Measurements from ENCODE around the gene SKOR2. TPM values are rescaled to one million over a fixed set of nuclear protein-coding genes. Genes with fewer than 3 reads are reported as not detected.
A peak's percentile ranks its signal among the peaks of the same experiment; 100 is the strongest.

The SKOR2 gene
- total and polyA plus RNA-seq, 10 donors: not detected

DNA sequence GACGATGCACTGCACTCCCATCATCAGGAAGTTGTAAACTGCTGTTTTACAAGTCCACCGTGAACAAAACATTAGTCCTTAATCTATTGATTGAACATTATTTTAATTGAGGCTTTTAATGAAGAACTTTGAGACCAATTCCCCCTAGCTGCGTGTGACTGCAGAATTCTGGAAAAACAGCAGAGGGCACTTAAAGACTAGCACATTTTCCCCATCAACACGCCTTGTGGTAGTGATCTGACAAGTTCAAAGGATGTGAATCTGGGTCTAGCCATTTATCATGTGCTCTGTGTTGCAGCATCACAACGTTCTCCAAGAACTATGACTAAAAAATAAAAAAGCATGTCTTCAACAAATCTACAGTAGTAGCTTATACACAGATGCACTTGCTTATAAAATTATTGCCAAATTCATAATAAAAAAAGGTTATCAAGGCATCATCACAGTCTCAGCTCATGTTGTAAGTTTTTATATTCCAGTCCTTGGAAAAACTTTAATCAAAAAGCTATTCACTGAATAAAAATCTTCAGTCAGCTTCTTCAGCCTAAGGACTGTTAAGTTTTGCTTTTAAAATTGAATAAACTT lies 35.8 kb downstream of the SKOR2 start:
- Histone ChIP-seq H3K4me1 (no peaks in the 10 kb centered on the region), H3K4me3 (no peak overlapping the region), H3K27ac (no peak overlapping the region), H3K9me3 (no peaks in the 10 kb centered on the region), H3K27me3 (replicated peaks in 1 of 7) (peaks cover 0 to 61% (median 0%) of the 10 kb centered on the region in 7 donors), H3K36me3 (no peaks in the 10 kb centered on the region)
- no peak for DNase-seq
- intact Hi-C loops (cut with DNase I; ENCODE audit: low total_unique reads): loop anchor here (5.0 kb wide), 1 partner anchor 532 kb away; no protein-coding TSS in a partner anchor
- TF ChIP-seq, protein P1, sequence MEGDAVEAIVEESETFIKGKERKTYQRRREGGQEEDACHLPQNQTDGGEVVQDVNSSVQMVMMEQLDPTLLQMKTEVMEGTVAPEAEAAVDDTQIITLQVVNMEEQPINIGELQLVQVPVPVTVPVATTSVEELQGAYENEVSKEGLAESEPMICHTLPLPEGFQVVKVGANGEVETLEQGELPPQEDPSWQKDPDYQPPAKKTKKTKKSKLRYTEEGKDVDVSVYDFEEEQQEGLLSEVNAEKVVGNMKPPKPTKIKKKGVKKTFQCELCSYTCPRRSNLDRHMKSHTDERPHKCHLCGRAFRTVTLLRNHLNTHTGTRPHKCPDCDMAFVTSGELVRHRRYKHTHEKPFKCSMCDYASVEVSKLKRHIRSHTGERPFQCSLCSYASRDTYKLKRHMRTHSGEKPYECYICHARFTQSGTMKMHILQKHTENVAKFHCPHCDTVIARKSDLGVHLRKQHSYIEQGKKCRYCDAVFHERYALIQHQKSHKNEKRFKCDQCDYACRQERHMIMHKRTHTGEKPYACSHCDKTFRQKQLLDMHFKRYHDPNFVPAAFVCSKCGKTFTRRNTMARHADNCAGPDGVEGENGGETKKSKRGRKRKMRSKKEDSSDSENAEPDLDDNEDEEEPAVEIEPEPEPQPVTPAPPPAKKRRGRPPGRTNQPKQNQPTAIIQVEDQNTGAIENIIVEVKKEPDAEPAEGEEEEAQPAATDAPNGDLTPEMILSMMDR (IDR thresholded peaks at IDR 0.05 in 8 of 11, conservative IDR thresholded peaks at IDR 0.05 in 3 of 11): peak in 7 of 11 experiments; percentile 19 to 58 (median 44)
- TF ChIP-seq POLR2A (IDR thresholded peaks at IDR 0.05) (no peak), POLR2AphosphoS5 (IDR thresholded peaks at IDR 0.05) (no peak)
- 1 to 3% (median 2%) methylated on average over 5 of the region's 5 CpGs for WGBS, 5 donors

DNA sequence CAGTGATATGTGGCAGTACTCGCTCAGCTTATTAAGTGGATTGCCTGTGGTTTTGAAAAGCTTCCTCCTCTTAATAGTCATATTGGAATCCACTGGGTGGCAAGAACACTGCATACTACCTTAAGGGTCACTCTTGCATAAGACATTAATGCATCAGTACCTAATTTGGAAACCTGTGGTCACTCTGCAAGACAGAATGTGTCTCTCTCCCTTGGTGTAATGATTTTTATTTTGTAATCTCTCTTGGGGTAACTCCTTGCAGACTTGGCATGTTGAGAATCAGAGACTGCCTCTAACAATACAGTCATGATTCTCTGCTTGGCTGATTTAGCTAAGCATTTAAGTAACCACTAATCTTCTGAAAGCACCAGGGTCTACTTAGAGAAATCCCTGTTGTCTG lies 42.3 kb downstream of the SKOR2 start:
- Histone ChIP-seq H3K27me3 (replicated peaks in 1 of 7) (peaks cover 0 to 52% (median 0%) of the 10 kb centered on the region in 7 donors), H3K36me3 (no peaks in the 10 kb centered on the region), H3K27ac (no peak overlapping the region), H3K4me1 (no peaks in the 10 kb centered on the region), H3K9me3 (no peaks in the 10 kb centered on the region), H3K4me3 (no peak overlapping the region)
- TF ChIP-seq, protein P1 (IDR thresholded peaks at IDR 0.05 in 8 of 11, conservative IDR thresholded peaks at IDR 0.05 in 3 of 11): no peak
- no peak for TF ChIP-seq POLR2A (IDR thresholded peaks at IDR 0.05)
- TF ChIP-seq POLR2AphosphoS5 (IDR thresholded peaks at IDR 0.05): no peak
- 14 to 42% (median 16%) methylated on average over 1 of the region's 1 CpG for WGBS, 5 donors
- intact Hi-C loops (cut with DNase I; ENCODE audit: low total_unique reads): no loop called here
- DNase-seq: no peak

DNA sequence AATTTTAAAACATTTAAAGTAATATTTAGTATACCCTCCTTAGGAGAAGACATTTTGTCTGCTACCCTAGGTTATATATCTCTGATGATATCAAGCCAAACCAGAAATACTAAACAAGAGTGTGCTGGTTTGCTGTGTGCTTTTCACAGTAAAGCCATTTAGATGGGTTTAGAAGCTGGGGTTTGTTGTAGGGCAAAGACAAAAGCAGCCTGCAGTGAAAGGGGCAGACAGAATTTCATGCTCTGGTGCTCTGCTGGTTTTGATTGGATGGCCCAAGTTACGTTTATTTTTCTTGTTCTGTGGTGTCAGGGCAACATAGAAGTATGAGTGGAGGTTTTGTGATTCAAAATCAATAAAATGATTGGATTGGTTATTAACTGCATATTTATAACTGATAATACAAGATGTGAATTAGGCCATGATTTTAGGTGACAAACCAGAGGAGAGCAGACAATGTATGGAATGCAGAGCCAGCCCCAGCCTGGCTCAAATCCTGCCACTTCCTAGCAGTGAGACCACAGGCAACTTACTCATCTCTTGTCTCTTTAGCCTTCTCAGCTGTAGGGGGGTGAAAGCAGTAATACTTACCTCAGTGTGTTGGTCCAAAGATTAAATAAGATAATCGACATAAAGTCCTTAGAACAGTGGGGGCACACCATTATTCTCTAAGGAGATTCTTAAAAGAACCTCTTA lies 44.4 kb downstream of the SKOR2 start:
- 64 to 75% (median 67%) methylated on average over 2 of the region's 2 CpGs for WGBS, 5 donors
- intact Hi-C loops (cut with DNase I; ENCODE audit: low total_unique reads): no loop called here
- no peak for DNase-seq
- Histone ChIP-seq H3K4me1 (no peaks in the 10 kb centered on the region), H3K36me3 (no peaks in the 10 kb centered on the region), H3K27me3 (replicated peaks in 1 of 7) (peaks cover 0 to 34% (median 0%) of the 10 kb centered on the region in 7 donors), H3K4me3 (no peak overlapping the region), H3K9me3 (no peaks in the 10 kb centered on the region), H3K27ac (no peak overlapping the region)
- TF ChIP-seq POLR2AphosphoS5 (IDR thresholded peaks at IDR 0.05): no peak
- TF ChIP-seq POLR2A (IDR thresholded peaks at IDR 0.05): no peak
- TF ChIP-seq, protein P1 (IDR thresholded peaks at IDR 0.05 in 8 of 11, conservative IDR thresholded peaks at IDR 0.05 in 3 of 11): no peak

DNA sequence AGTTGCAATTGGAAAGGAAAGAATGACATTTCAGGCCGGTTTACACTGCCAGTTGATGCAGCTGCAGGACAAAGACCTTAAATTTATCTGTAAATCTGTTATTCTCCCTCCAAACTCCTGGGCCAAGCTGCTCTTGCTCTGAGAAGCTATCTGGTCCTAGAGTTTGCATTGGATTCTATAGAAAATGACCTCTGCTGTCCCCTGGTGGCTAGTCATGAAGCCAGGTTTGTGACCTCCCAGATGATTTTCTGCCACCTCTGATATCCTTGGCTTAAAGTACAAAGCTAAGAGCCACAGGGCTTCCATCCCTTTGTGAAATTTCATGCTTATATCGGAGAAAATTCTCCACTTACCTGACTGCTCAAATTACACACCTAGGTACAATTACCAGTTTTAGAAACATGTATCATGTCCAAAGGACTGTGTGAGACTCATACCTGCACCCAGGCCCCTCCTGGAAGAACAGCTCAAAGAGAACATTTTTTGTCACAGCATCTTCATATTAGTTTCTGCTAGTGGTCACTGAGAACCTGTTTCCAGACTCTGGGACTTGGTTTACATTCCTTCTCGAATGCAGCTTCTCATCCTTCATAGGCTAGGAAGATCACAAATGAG lies 46.4 kb downstream of the SKOR2 start:
- Histone ChIP-seq H3K27me3 (replicated peaks in 1 of 7) (peaks cover 0 to 16% (median 0%) of the 10 kb centered on the region in 7 donors), H3K4me1 (no peaks in the 10 kb centered on the region), H3K27ac (no peak overlapping the region), H3K9me3 (no peaks in the 10 kb centered on the region), H3K36me3 (no peaks in the 10 kb centered on the region), H3K4me3 (no peak overlapping the region)
- 52 to 63% (median 56%) methylated on average over 3 of the region's 3 CpGs for WGBS, 5 donors
- intact Hi-C loops (cut with DNase I; ENCODE audit: low total_unique reads): loop anchor here (2.0 kb wide), 1 partner anchor 102 kb away; no protein-coding TSS in a partner anchor
- no peak for DNase-seq
- TF ChIP-seq, protein P1 (IDR thresholded peaks at IDR 0.05 in 8 of 11, conservative IDR thresholded peaks at IDR 0.05 in 3 of 11): peak; percentile 24 to 79 (median 69)
- TF ChIP-seq POLR2AphosphoS5 (IDR thresholded peaks at IDR 0.05): no peak

Data from spleen (tissue), 11 donors.